ENCODE data around the gene GOLGA5.
A peak's percentile ranks its signal among the peaks of the same experiment; 100 is the strongest.
"Not testable (repeated sequence)": the region's sequence is repeated elsewhere in the genome, so short reads cannot be mapped to it uniquely, and the experiment has no call there.

The GOLGA5 gene

GRCh38 chr14:92830902-92831301 is 36.8 kb downstream of the GOLGA5 start:
- Histone ChIP-seq H3K36me3 (replicated peaks) (peaks cover 30% of the 10 kb centered on the region), H3K4me1 (no peaks in the 10 kb centered on the region)
- in situ Hi-C loops (cut with MboI; ENCODE audit: low sequenced_read_pairs) = no loop called here

GRCh38 chr14:92832137-92832700 is 38.1 kb downstream of the GOLGA5 start:
- H3K27me3 ChIP-seq (ENCODE audit: low read depth) = no peaks in the 10 kb centered on the region
- H3K4me1 ChIP-seq = no peaks in the 10 kb centered on the region
- H3K36me3 ChIP-seq (replicated peaks) = peaks cover 33% of the 10 kb centered on the region
- no peak overlapping the region for H3K4me3 ChIP-seq
- no peaks in the 10 kb centered on the region for H3K9me3 ChIP-seq
- in situ Hi-C loops (cut with MboI; ENCODE audit: low sequenced_read_pairs) = no loop called here
- no peak for DNase-seq (ENCODE audit: low spot score in 2 of 2)

More at GRCh38 chr14:92830902-92831301, 36.8 kb downstream of the GOLGA5 start:
- no peaks in the 10 kb centered on the region for H3K9me3 ChIP-seq
- H3K27me3 ChIP-seq (ENCODE audit: low read depth) = no peaks in the 10 kb centered on the region
- no peak for DNase-seq (ENCODE audit: low spot score in 2 of 2)
- no peak overlapping the region for H3K4me3 ChIP-seq

GRCh38 chr14:92841930-92842329 is 47.8 kb downstream of the GOLGA5 start:
- no peaks in the 10 kb centered on the region for H3K27me3 ChIP-seq (ENCODE audit: low read depth)
- in situ Hi-C loops (cut with MboI; ENCODE audit: low sequenced_read_pairs) = no loop called here
- H3K4me3 ChIP-seq = no peak overlapping the region
- no peak for DNase-seq (ENCODE audit: low spot score in 2 of 2)
- H3K36me3 ChIP-seq (replicated peaks) = peaks cover 4% of the 10 kb centered on the region; the same call in 1 of the 2 replicates
- no peaks in the 10 kb centered on the region for H3K4me1 ChIP-seq
- H3K9me3 ChIP-seq = no peaks in the 10 kb centered on the region

- Histone ChIP-seq H3K4me3 (no peak overlapping the region), H3K36me3 (replicated peaks) (peaks cover 4% of the 10 kb centered on the region; the same call in 1 of the 2 replicates), H3K9me3 (no peaks in the 10 kb centered on the region), H3K27me3 (ENCODE audit: low read depth) (no peaks in the 10 kb centered on the region), H3K4me1 (no peaks in the 10 kb centered on the region)
- DNase-seq (ENCODE audit: low spot score in 2 of 2) = no peak
- in situ Hi-C loops (cut with MboI; ENCODE audit: low sequenced_read_pairs) = no loop called here
Observed at GRCh38 chr14:92844204-92844603, 50.1 kb downstream of the GOLGA5 start.

GRCh38 chr14:92846162-92846897 is 52.2 kb downstream of the GOLGA5 start:
- in situ Hi-C loops (cut with MboI; ENCODE audit: low sequenced_read_pairs) = no loop called here
- no peak for DNase-seq (ENCODE audit: low spot score in 2 of 2)
- Histone ChIP-seq H3K4me1 (no peaks in the 10 kb centered on the region), H3K36me3 (replicated peaks) (0 out of 2 replicates have a peak, but pooled peaks cover under 1% of the 10 kb centered on the region), H3K9me3 (no peaks in the 10 kb centered on the region), H3K27me3 (ENCODE audit: low read depth) (no peaks in the 10 kb centered on the region), H3K4me3 (no peak overlapping the region)

GRCh38 chr14:92847278-92847677 is 53.2 kb downstream of the GOLGA5 start:
- no peaks in the 10 kb centered on the region for H3K27me3 ChIP-seq (ENCODE audit: low read depth)
- H3K9me3 ChIP-seq = no peaks in the 10 kb centered on the region
- no peak overlapping the region for H3K4me3 ChIP-seq
- no peaks in the 10 kb centered on the region for H3K36me3 ChIP-seq (replicated peaks)
- in situ Hi-C loops (cut with MboI; ENCODE audit: low sequenced_read_pairs) = no loop called here
- DNase-seq (ENCODE audit: low spot score in 2 of 2) = no peak
- no peaks in the 10 kb centered on the region for H3K4me1 ChIP-seq

- DNase-seq (ENCODE audit: low spot score in 2 of 2) = no peak
- in situ Hi-C loops (cut with MboI; ENCODE audit: low sequenced_read_pairs) = no loop called here
- Histone ChIP-seq H3K27me3 (ENCODE audit: low read depth) (no peaks in the 10 kb centered on the region), H3K4me1 (no peaks in the 10 kb centered on the region), H3K36me3 (replicated peaks) (no peaks in the 10 kb centered on the region), H3K4me3 (no peak overlapping the region), H3K9me3 (0 out of 2 replicates have a peak, but pooled peaks cover 2% of the 10 kb centered on the region)
Observed at GRCh38 chr14:92847749-92848148, 53.6 kb downstream of the GOLGA5 start.

- in situ Hi-C loops (cut with MboI; ENCODE audit: low sequenced_read_pairs) = no loop called here
- Histone ChIP-seq H3K36me3 (replicated peaks) (no peaks in the 10 kb centered on the region), H3K27me3 (ENCODE audit: low read depth) (no peaks in the 10 kb centered on the region), H3K9me3 (0 out of 2 replicates have a peak, but pooled peaks cover 2% of the 10 kb centered on the region), H3K4me3 (no peak overlapping the region), H3K4me1 (no peaks in the 10 kb centered on the region)
- DNase-seq (ENCODE audit: low spot score in 2 of 2) = no peak
Observed at GRCh38 chr14:92848887-92849286, 54.8 kb downstream of the GOLGA5 start.

GRCh38 chr14:92850492-92850891 is 56.4 kb downstream of the GOLGA5 start:
- 0 out of 2 replicates have a peak, but pooled peaks cover 2% of the 10 kb centered on the region for H3K9me3 ChIP-seq
- no peak for DNase-seq (ENCODE audit: low spot score in 2 of 2)
- H3K4me1 ChIP-seq = no peaks in the 10 kb centered on the region
- in situ Hi-C loops (cut with MboI; ENCODE audit: low sequenced_read_pairs) = no loop called here
- H3K36me3 ChIP-seq (replicated peaks) = no peaks in the 10 kb centered on the region
- no peak overlapping the region for H3K4me3 ChIP-seq
- no peaks in the 10 kb centered on the region for H3K27me3 ChIP-seq (ENCODE audit: low read depth)

GRCh38 chr14:92853136-92853535 is 59.0 kb downstream of the GOLGA5 start:
- in situ Hi-C loops (cut with MboI; ENCODE audit: low sequenced_read_pairs); H3K36me3 ChIP-seq (replicated peaks); H3K9me3 ChIP-seq; H3K4me1 ChIP-seq; H3K4me3 ChIP-seq; H3K27me3 ChIP-seq (ENCODE audit: low read depth): not testable (repeated sequence)
- peak in 1 of 2 experiments; percentile 50 for DNase-seq (ENCODE audit: low spot score in 2 of 2)

GRCh38 chr14:92860049-92860840 is 66.1 kb downstream of the GOLGA5 start:
- in situ Hi-C loops (cut with MboI; ENCODE audit: low sequenced_read_pairs) = no loop called here
- no peaks in the 10 kb centered on the region for H3K36me3 ChIP-seq (replicated peaks)
- no peaks in the 10 kb centered on the region for H3K9me3 ChIP-seq
- H3K4me1 ChIP-seq = no peaks in the 10 kb centered on the region
- no peaks in the 10 kb centered on the region for H3K27me3 ChIP-seq (ENCODE audit: low read depth)
- no peak overlapping the region for H3K4me3 ChIP-seq
- no peak for DNase-seq (ENCODE audit: low spot score in 2 of 2)

- no peak for DNase-seq (ENCODE audit: low spot score in 2 of 2)
- Histone ChIP-seq H3K36me3 (replicated peaks) (no peaks in the 10 kb centered on the region), H3K9me3 (no peaks in the 10 kb centered on the region), H3K4me1 (no peaks in the 10 kb centered on the region), H3K27me3 (ENCODE audit: low read depth) (no peaks in the 10 kb centered on the region), H3K4me3 (no peak overlapping the region)
- in situ Hi-C loops (cut with MboI; ENCODE audit: low sequenced_read_pairs) = no loop called here
Observed at GRCh38 chr14:92861856-92862745, 68.0 kb downstream of the GOLGA5 start.

Data from HAP-1 (cell line).